ENCODE results near the gene TGFB1. TPM values are rescaled to one million over a fixed set of nuclear protein-coding genes. Genes with fewer than 3 reads are reported as not detected.

TGFB1 gene
- total and polyA plus RNA-seq, 4 donors: 0.83 to 10.6 (median 6.9) TPM

DNA sequence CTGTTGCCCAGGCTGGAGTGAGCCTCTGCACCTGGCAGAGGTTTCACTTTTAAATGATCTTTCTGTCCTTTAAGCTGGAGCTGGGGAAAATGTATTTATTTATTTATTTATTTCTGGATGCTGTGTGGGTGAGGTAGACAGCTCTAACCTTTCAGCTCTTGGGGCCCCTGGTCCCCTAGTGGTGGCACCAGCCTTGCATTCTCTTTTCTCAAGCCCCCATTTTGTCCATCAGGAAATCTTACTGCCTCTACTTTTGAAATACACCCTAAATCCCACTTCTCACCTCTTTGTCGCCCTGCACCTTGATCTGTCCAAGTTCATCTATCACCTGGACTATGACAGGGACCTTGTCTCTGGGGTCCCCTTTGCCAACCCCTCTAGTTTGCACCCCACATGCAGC lies 12.4 kb upstream of the TGFB1 start:
- Histone ChIP-seq H3K9me3 (ENCODE audit: control insufficient read depth in 4 of 4, low read length in 3 of 4) (no peaks in the 10 kb centered on the region), H3K27me3 (ENCODE audit: control insufficient read depth in 4 of 4, insufficient read depth in 4 of 4, low read length in 3 of 4) (no peaks in the 10 kb centered on the region), H3K4me3 (ENCODE audit: low read depth in 1 of 3, low read length in 3 of 3) (no peak overlapping the region), H3K9ac (ENCODE audit: low read depth in 1 of 2, low read length in 2 of 2) (no peak overlapping the region), H3K27ac (ENCODE audit: low read depth in 1 of 2, low read length in 2 of 2) (no peak overlapping the region), H3K36me3 (ENCODE audit: control insufficient read depth in 4 of 4, insufficient read depth in 3 of 4, low read depth in 1 of 4, low read length in 3 of 4) (no peaks in the 10 kb centered on the region), H3K4me1 (ENCODE audit: control insufficient read depth in 4 of 4, insufficient read depth in 4 of 4, low read length in 3 of 4) (peaks cover 0 to 14% (median 9%) of the 10 kb centered on the region in 4 donors)
- WGBS: 100% methylated on average over 1 of the region's 1 CpG
- no peak for DNase-seq (ENCODE audit: low spot score)
- no peak for TF ChIP-seq FOXA2 (IDR thresholded peaks at IDR 0.05)
- TF ChIP-seq RAD21 (IDR thresholded peaks at IDR 0.05): no peak
- TF ChIP-seq NR2F2 (IDR thresholded peaks at IDR 0.05): no peak
- TF ChIP-seq, protein P1, sequence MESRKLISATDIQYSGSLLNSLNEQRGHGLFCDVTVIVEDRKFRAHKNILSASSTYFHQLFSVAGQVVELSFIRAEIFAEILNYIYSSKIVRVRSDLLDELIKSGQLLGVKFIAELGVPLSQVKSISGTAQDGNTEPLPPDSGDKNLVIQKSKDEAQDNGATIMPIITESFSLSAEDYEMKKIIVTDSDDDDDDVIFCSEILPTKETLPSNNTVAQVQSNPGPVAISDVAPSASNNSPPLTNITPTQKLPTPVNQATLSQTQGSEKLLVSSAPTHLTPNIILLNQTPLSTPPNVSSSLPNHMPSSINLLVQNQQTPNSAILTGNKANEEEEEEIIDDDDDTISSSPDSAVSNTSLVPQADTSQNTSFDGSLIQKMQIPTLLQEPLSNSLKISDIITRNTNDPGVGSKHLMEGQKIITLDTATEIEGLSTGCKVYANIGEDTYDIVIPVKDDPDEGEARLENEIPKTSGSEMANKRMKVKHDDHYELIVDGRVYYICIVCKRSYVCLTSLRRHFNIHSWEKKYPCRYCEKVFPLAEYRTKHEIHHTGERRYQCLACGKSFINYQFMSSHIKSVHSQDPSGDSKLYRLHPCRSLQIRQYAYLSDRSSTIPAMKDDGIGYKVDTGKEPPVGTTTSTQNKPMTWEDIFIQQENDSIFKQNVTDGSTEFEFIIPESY (IDR thresholded peaks at IDR 0.05): no peak
- no peak for TF ChIP-seq HNF4A (conservative IDR thresholded peaks at IDR 0.05)
- no peak for TF ChIP-seq RXRA (IDR thresholded peaks at IDR 0.05)
- TF ChIP-seq SP1 (IDR thresholded peaks at IDR 0.05): no peak
- TF ChIP-seq FOXA1 (IDR thresholded peaks at IDR 0.05): no peak
- TF ChIP-seq, protein P2, sequence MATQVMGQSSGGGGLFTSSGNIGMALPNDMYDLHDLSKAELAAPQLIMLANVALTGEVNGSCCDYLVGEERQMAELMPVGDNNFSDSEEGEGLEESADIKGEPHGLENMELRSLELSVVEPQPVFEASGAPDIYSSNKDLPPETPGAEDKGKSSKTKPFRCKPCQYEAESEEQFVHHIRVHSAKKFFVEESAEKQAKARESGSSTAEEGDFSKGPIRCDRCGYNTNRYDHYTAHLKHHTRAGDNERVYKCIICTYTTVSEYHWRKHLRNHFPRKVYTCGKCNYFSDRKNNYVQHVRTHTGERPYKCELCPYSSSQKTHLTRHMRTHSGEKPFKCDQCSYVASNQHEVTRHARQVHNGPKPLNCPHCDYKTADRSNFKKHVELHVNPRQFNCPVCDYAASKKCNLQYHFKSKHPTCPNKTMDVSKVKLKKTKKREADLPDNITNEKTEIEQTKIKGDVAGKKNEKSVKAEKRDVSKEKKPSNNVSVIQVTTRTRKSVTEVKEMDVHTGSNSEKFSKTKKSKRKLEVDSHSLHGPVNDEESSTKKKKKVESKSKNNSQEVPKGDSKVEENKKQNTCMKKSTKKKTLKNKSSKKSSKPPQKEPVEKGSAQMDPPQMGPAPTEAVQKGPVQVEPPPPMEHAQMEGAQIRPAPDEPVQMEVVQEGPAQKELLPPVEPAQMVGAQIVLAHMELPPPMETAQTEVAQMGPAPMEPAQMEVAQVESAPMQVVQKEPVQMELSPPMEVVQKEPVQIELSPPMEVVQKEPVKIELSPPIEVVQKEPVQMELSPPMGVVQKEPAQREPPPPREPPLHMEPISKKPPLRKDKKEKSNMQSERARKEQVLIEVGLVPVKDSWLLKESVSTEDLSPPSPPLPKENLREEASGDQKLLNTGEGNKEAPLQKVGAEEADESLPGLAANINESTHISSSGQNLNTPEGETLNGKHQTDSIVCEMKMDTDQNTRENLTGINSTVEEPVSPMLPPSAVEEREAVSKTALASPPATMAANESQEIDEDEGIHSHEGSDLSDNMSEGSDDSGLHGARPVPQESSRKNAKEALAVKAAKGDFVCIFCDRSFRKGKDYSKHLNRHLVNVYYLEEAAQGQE (IDR thresholded peaks at IDR 0.05): no peak
- no peak for TF ChIP-seq GABPA (IDR thresholded peaks at IDR 0.05 in 1 of 2, conservative IDR thresholded peaks at IDR 0.05 in 1 of 2)
- TF ChIP-seq JUND (IDR thresholded peaks at IDR 0.05): no peak
- no peak for TF ChIP-seq HNF4G (IDR thresholded peaks at IDR 0.05)
- no peak for TF ChIP-seq TAF1 (conservative IDR thresholded peaks at IDR 0.05)
- no peak for TF ChIP-seq YY1 (IDR thresholded peaks at IDR 0.05)
- TF ChIP-seq, protein P3, sequence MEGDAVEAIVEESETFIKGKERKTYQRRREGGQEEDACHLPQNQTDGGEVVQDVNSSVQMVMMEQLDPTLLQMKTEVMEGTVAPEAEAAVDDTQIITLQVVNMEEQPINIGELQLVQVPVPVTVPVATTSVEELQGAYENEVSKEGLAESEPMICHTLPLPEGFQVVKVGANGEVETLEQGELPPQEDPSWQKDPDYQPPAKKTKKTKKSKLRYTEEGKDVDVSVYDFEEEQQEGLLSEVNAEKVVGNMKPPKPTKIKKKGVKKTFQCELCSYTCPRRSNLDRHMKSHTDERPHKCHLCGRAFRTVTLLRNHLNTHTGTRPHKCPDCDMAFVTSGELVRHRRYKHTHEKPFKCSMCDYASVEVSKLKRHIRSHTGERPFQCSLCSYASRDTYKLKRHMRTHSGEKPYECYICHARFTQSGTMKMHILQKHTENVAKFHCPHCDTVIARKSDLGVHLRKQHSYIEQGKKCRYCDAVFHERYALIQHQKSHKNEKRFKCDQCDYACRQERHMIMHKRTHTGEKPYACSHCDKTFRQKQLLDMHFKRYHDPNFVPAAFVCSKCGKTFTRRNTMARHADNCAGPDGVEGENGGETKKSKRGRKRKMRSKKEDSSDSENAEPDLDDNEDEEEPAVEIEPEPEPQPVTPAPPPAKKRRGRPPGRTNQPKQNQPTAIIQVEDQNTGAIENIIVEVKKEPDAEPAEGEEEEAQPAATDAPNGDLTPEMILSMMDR (IDR thresholded peaks at IDR 0.05; ENCODE audit: low read depth, low read length, missing input control): no peak
- TF ChIP-seq EGR1 (IDR thresholded peaks at IDR 0.05; ENCODE audit: low read depth in 2 of 2): no peak
- TF ChIP-seq, protein P4, sequence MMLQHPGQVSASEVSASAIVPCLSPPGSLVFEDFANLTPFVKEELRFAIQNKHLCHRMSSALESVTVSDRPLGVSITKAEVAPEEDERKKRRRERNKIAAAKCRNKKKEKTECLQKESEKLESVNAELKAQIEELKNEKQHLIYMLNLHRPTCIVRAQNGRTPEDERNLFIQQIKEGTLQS (IDR thresholded peaks at IDR 0.05): no peak
